HEK293 (cell line): ENCODE data around the gene ARHGAP10.

Experiments used
- CTCF ChIP-seq: fragments of 450-650 bp; formaldehyde crosslinking; IDR thresholded peaks from 2 replicates; pipeline ENCODE4 v1.5.1; 2016; ENCODE audit warnings: missing biosample characterization, missing genetic modification characterization
- PRDM1 ChIP-seq: fragments of 450-650 bp; formaldehyde crosslinking; IDR thresholded peaks from 2 replicates; pipeline ENCODE4; 2016; ENCODE audit warnings: missing biosample characterization, missing genetic modification characterization
- RBAK ChIP-seq: fragments of 450-650 bp; formaldehyde crosslinking; IDR thresholded peaks from 2 replicates; pipeline ENCODE4 v1.5.1; 2016; ENCODE audit warnings: missing biosample characterization, missing genetic modification characterization
- REPIN1 ChIP-seq: fragments of 450-650 bp; formaldehyde crosslinking; IDR thresholded peaks from 2 replicates; pipeline ENCODE4 v1.5.1; 2017; ENCODE audit warnings: missing biosample characterization, missing genetic modification characterization, low read depth
- SETDB1 ChIP-seq: IDR thresholded peaks from one replicate; pipeline ENCODE4 v1.6.1; 2017; ENCODE audit warnings: mild to moderate bottlenecking, low read length, moderate library complexity, mixed read lengths; ENCODE audit not compliant: insufficient read length
- ZBTB1 ChIP-seq: fragments of 450-650 bp; formaldehyde crosslinking; IDR thresholded peaks from 2 replicates; pipeline ENCODE4 v1.5.1; 2016; ENCODE audit warnings: missing biosample characterization, missing genetic modification characterization
- ZFP37 ChIP-seq: fragments of 450-650 bp; formaldehyde crosslinking; IDR thresholded peaks from 2 replicates; pipeline ENCODE4 v1.5.1; 2016; ENCODE audit warnings: missing biosample characterization, missing genetic modification characterization
- ZNF274 ChIP-seq, 2 experiments: fragments of 200-500 bp in 1 of 2; fragments of 450-650 bp in 1 of 2; sonication (Bioruptor generic) in 1 of 2; formaldehyde crosslinking in 1 of 2; IDR thresholded peaks; 2 replicates each; pipeline versions ENCODE4 v1.5.1 to v1.6.1; 2014 to 2016; ENCODE audit warnings: borderline replicate concordance in 1 of 2, inconsistent platforms in 1 of 2, low read length in 1 of 2, missing biosample characterization in 1 of 2, missing genetic modification characterization in 1 of 2
- ZNF398 ChIP-seq: fragments of 450-650 bp; formaldehyde crosslinking; IDR thresholded peaks from 2 replicates; pipeline ENCODE4 v1.5.1; 2017; ENCODE audit warnings: missing biosample characterization, missing genetic modification characterization
- ZNF544 ChIP-seq: fragments of 450-650 bp; formaldehyde crosslinking; IDR thresholded peaks from 2 replicates; pipeline ENCODE4 v1.5.0; 2017; ENCODE audit warnings: missing biosample characterization, missing genetic modification characterization
- ZNF792 ChIP-seq: fragments of 450-650 bp; formaldehyde crosslinking; IDR thresholded peaks from 2 replicates; pipeline ENCODE4 v1.5.1; 2016; ENCODE audit warnings: missing biosample characterization, missing genetic modification characterization
- TF ChIP-seq, protein P1 (sequence below): fragments of 450-650 bp; formaldehyde crosslinking; IDR thresholded peaks from 2 replicates; pipeline ENCODE4 v1.5.1; 2017; ENCODE audit warnings: missing biosample characterization, missing genetic modification characterization
- TF ChIP-seq, protein P2 (sequence below): fragments of 450-650 bp; formaldehyde crosslinking; IDR thresholded peaks from 2 replicates; pipeline ENCODE4 v1.5.1; 2016; ENCODE audit warnings: missing biosample characterization, missing genetic modification characterization

DNA sequence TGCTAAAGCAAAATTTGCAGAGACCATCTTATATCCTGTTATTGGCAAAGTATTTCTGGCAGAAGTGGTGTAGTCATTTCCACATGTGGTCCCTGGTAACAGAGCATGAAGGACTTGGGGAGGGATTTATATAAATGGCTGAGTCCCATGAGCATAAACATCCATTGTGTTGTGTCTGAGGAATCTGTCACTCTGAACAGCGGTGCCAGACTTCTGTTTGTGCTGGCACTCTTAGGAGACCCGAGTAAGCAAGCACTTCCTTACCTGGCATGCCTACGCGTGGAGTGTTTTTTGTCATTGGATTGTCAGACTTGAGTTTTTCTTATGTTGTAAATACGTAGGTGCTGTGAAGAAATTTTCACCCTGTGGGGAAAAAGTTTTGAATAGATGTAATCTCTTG is 285.9 kb downstream of the ARHGAP10 start:
- TF ChIP-seq CTCF (no peak), ZNF792 (tag by site-specific recombination) (no peak), SETDB1 (no peak), ZNF544 (no peak), ZBTB1 (tag by site-specific recombination) (no peak), ZNF274 (IDR thresholded peaks at IDR 0.05; ENCODE audit: low read length) (no peak), ZNF274 (tag by site-specific recombination; IDR thresholded peaks at IDR 0.05; ENCODE audit: borderline replicate concordance) (no peak), ZNF398 (no peak), RBAK (no peak), ZFP37 (tag by site-specific recombination) (no peak), PRDM1 (tag by site-specific recombination) (no peak), REPIN1 (tag by site-specific recombination) (no peak)
- TF ChIP-seq, protein P1, sequence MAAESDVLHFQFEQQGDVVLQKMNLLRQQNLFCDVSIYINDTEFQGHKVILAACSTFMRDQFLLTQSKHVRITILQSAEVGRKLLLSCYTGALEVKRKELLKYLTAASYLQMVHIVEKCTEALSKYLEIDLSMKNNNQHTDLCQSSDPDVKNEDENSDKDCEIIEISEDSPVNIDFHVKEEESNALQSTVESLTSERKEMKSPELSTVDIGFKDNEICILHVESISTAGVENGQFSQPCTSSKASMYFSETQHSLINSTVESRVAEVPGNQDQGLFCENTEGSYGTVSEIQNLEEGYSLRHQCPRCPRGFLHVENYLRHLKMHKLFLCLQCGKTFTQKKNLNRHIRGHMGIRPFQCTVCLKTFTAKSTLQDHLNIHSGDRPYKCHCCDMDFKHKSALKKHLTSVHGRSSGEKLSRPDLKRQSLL (tag by site-specific recombination) = no peak
- TF ChIP-seq, protein P2, sequence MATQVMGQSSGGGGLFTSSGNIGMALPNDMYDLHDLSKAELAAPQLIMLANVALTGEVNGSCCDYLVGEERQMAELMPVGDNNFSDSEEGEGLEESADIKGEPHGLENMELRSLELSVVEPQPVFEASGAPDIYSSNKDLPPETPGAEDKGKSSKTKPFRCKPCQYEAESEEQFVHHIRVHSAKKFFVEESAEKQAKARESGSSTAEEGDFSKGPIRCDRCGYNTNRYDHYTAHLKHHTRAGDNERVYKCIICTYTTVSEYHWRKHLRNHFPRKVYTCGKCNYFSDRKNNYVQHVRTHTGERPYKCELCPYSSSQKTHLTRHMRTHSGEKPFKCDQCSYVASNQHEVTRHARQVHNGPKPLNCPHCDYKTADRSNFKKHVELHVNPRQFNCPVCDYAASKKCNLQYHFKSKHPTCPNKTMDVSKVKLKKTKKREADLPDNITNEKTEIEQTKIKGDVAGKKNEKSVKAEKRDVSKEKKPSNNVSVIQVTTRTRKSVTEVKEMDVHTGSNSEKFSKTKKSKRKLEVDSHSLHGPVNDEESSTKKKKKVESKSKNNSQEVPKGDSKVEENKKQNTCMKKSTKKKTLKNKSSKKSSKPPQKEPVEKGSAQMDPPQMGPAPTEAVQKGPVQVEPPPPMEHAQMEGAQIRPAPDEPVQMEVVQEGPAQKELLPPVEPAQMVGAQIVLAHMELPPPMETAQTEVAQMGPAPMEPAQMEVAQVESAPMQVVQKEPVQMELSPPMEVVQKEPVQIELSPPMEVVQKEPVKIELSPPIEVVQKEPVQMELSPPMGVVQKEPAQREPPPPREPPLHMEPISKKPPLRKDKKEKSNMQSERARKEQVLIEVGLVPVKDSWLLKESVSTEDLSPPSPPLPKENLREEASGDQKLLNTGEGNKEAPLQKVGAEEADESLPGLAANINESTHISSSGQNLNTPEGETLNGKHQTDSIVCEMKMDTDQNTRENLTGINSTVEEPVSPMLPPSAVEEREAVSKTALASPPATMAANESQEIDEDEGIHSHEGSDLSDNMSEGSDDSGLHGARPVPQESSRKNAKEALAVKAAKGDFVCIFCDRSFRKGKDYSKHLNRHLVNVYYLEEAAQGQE = no peak
